Measurements from ENCODE around the gene MX2.

DNA sequence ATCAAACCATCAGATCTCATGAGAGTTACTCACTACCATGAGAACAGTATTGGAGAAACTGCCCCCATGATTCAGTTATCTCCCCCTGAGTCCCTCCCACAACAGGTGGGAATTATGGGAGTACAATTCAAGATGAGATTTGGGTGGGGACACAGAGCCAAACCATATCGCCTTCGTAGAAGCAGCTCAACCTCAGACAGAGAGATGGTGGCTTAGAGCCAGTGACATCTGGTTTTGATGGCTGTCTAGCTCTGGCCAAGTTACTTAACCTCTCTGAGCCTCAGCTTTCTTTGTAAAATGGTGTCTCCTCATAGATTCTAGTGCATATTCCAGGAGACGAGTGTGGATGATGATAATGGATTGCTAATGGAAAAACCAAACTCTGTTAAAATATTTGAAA lies 91.4 kb downstream of the MX2 start:
- TF ChIP-seq SMC3 (IDR thresholded peaks at IDR 0.05; ENCODE audit: low read depth, low read length) (no peak), POLR2A (IDR thresholded peaks at IDR 0.05; ENCODE audit: low read depth, low read length) (no peak)
- TF ChIP-seq, protein P1, sequence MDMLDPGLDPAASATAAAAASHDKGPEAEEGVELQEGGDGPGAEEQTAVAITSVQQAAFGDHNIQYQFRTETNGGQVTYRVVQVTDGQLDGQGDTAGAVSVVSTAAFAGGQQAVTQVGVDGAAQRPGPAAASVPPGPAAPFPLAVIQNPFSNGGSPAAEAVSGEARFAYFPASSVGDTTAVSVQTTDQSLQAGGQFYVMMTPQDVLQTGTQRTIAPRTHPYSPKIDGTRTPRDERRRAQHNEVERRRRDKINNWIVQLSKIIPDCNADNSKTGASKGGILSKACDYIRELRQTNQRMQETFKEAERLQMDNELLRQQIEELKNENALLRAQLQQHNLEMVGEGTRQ (IDR thresholded peaks at IDR 0.05; ENCODE audit: low read depth, low read length) = no peak
